HL-60 (cell line): Measurements from ENCODE around the gene TRAPPC14.
A peak's percentile ranks its signal among the peaks of the same experiment; 100 is the strongest.

Experiments
- DNase-seq, 2 experiments: peaks; one replicate each; pipeline ENCODE4 v3.0.0-alpha.2; 2010 to 2020; ENCODE audit warnings: low read depth in 1 of 2, low spot score in 1 of 2
- H3K27ac ChIP-seq: fragments of 250-450 bp; sonication (Bioruptor Pico); replicated peaks from 2 replicates; pipeline ENCODE4 v1.5.1; 2020; ENCODE audit warnings: mild to moderate bottlenecking, moderate library complexity
- H3K27me3 ChIP-seq: fragments of 250-450 bp; sonication (Bioruptor Pico); 2 replicates; pipeline ENCODE4 v1.5.1; 2021; ENCODE audit warnings: mild to moderate bottlenecking, moderate library complexity; ENCODE audit not compliant: insufficient read depth, poor library complexity, severe bottlenecking
- H3K4me3 ChIP-seq: replicated peaks from 2 replicates; pipeline ENCODE4 v1.5.1; 2011; ENCODE audit warnings: mild to moderate bottlenecking, control low read depth, low read length; ENCODE audit not compliant: insufficient read depth
- CTCF ChIP-seq: IDR thresholded peaks from one replicate; pipeline ENCODE4 v1.5.1; 2011; ENCODE audit warnings: low read length, control low read depth, inconsistent platforms; ENCODE audit not compliant: insufficient read depth
- GABPA ChIP-seq: IDR thresholded peaks from 2 replicates; pipeline ENCODE4 v1.6.1; 2012; ENCODE audit warnings: low read depth
- POLR2AphosphoS5 ChIP-seq: IDR thresholded peaks from 2 replicates; pipeline ENCODE4 v1.6.1; 2012; ENCODE audit warnings: low read depth
- REST ChIP-seq: IDR thresholded peaks from 2 replicates; pipeline ENCODE4 v1.6.1; 2012; ENCODE audit warnings: low read depth; ENCODE audit not compliant: insufficient replicate concordance
- SPI1 ChIP-seq: IDR thresholded peaks from 2 replicates; pipeline ENCODE4 v1.6.1; 2012; ENCODE audit warnings: low read depth, mild to moderate bottlenecking, borderline replicate concordance

TRAPPC14 gene

GRCh38 chr7:100141555-100141949 is 17.0 kb downstream of the TRAPPC14 start:
- Histone ChIP-seq H3K27me3 (no peaks in the 10 kb centered on the region), H3K27ac (peak overlapping the region; percentile 53), H3K4me3 (no peak overlapping the region)
- peak; percentile 42 to 69 for DNase-seq
- no peak for TF ChIP-seq CTCF
- TF ChIP-seq GABPA, result no peak
- no peak; the same call in 1 of the 2 replicates for TF ChIP-seq SPI1
- peak; percentile 42; the same call in 1 of the 2 replicates for TF ChIP-seq POLR2AphosphoS5
- peak; percentile 28 for TF ChIP-seq REST

GRCh38 chr7:100137851-100138760 is 20.4 kb downstream of the TRAPPC14 start:
- Histone ChIP-seq H3K4me3 (no peak overlapping the region), H3K27me3 (no peaks in the 10 kb centered on the region), H3K27ac (no peak overlapping the region)
- no peak for DNase-seq
- TF ChIP-seq SPI1 (no peak), POLR2AphosphoS5 (no peak), REST (no peak), CTCF (no peak), GABPA (no peak)

- TF ChIP-seq SPI1, result no peak
- peak; percentile 94 for TF ChIP-seq CTCF
- DNase-seq, result peak in 1 of 2 experiments; percentile 74
- no peak overlapping the region for H3K4me3 ChIP-seq
Observed at GRCh38 chr7:100132697-100133151, 25.8 kb downstream of the TRAPPC14 start.

GRCh38 chr7:100132126-100132525 is 26.4 kb downstream of the TRAPPC14 start:
- Histone ChIP-seq H3K4me3 (no peak overlapping the region), H3K27ac (no peak overlapping the region), H3K27me3 (no peaks in the 10 kb centered on the region)
- TF ChIP-seq REST (no peak), POLR2AphosphoS5 (no peak), SPI1 (no peak), CTCF (no peak), GABPA (no peak)
- DNase-seq, result no peak

More at GRCh38 chr7:100132697-100133151, 25.8 kb downstream of the TRAPPC14 start:
- Histone ChIP-seq H3K27ac (no peak overlapping the region), H3K27me3 (no peaks in the 10 kb centered on the region)
